Adrenal gland (tissue), 5 donors: ENCODE results near the gene CCT8L2.
"Not testable (repeated sequence)": the region's sequence is repeated elsewhere in the genome, so short reads cannot be mapped to it uniquely, and the experiment has no call there.

Source experiments
- CTCF ChIP-seq, 6 experiments: fragments of 450-650 bp in 4 of 6; fragments of 200-600 bp in 2 of 6; sonication (generic) in 1 of 6; IDR thresholded peaks; 1 replicate in 5 of 6; 2 replicates in 1 of 6; pipeline versions ENCODE4 v1.5.1 to v1.8.0; 2016 to 2021; ENCODE audit warnings: antibody characterized with exemption in 6 of 6, mild to moderate bottlenecking in 2 of 6, moderate library complexity in 1 of 6
- POLR2A ChIP-seq, 2 donors: fragments of 450-650 bp; IDR thresholded peaks; one replicate each; pipeline ENCODE4 v1.6.1; 2017; ENCODE audit warnings: antibody characterized with exemption in 2 of 2, mild to moderate bottlenecking in 2 of 2, moderate library complexity in 1 of 2
- donor health status: DM: no; HTN: no; CAD: no.

- TF ChIP-seq POLR2A, CTCF (IDR thresholded peaks at IDR 0.05): not testable (repeated sequence)
Measured at GRCh38 chr22:16628476-16628875, 35.9 kb upstream of the CCT8L2 start.
